Duodenal mucosa (tissue), 2 donors: ENCODE data around the gene RSPO1.

Experiments used
- H3K27ac ChIP-seq: one replicate; pipeline ENCODE4 v1.7.0; 2013; ENCODE audit warnings: low read depth, low read length
- H3K27me3 ChIP-seq, 2 donors: one replicate each; pipeline ENCODE4 v1.7.0; 2013; ENCODE audit warnings: low read length in 2 of 2, control low read depth in 1 of 2; ENCODE audit not compliant: insufficient read depth in 2 of 2, control insufficient read depth in 1 of 2
- H3K36me3 ChIP-seq, 2 donors: one replicate each; pipeline ENCODE4 v1.7.0; 2013; ENCODE audit warnings: low read length in 2 of 2, control low read depth in 1 of 2; ENCODE audit not compliant: insufficient read depth in 2 of 2, control insufficient read depth in 1 of 2
- H3K4me1 ChIP-seq, 2 donors: one replicate each; pipeline ENCODE4 v1.7.0; 2013; ENCODE audit warnings: low read length in 2 of 2, control low read depth in 1 of 2; ENCODE audit not compliant: insufficient read depth in 2 of 2, control insufficient read depth in 1 of 2
- H3K4me3 ChIP-seq, 2 donors: one replicate each; pipeline ENCODE4 v1.7.0; 2013; ENCODE audit warnings: low read length in 2 of 2, low read depth in 1 of 2
- H3K9ac ChIP-seq, 2 donors: one replicate each; pipeline ENCODE4 v1.7.0; 2013; ENCODE audit warnings: low read length in 2 of 2, low read depth in 1 of 2
- H3K9me3 ChIP-seq, 2 donors: one replicate each; pipeline ENCODE4 v1.7.0; 2013; ENCODE audit warnings: low read length in 2 of 2, control low read depth in 1 of 2; ENCODE audit not compliant: control insufficient read depth in 1 of 2

Gene RSPO1

DNA sequence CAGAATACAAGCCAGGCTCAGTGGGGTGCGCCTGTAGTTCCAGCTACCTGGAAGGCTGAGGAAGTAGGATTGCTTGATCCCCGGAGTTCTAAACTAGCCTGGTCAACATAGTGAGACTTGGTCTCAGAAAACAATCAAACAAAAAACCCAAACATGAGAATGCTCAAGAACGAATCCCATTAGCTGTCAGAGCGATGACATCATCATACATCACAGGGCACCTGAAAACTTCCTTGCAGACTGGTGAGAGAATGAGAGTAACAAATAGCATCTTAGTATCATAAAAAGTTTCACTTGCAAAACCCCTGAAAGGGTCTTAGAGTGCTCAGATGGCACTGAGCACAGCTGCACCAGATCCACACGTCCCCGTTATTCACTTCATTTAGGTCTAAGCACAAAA is 36.6 kb upstream of the RSPO1 start:
- Histone ChIP-seq H3K27me3 (peaks cover 0 to 4% of the 10 kb centered on the region in 2 donors), H3K4me3 (no peak overlapping the region), H3K27ac (no peak overlapping the region), H3K4me1 (peaks cover 3 to 7% of the 10 kb centered on the region in 2 donors), H3K9me3 (no peaks in the 10 kb centered on the region), H3K36me3 (no peaks in the 10 kb centered on the region), H3K9ac (no peak overlapping the region)

DNA sequence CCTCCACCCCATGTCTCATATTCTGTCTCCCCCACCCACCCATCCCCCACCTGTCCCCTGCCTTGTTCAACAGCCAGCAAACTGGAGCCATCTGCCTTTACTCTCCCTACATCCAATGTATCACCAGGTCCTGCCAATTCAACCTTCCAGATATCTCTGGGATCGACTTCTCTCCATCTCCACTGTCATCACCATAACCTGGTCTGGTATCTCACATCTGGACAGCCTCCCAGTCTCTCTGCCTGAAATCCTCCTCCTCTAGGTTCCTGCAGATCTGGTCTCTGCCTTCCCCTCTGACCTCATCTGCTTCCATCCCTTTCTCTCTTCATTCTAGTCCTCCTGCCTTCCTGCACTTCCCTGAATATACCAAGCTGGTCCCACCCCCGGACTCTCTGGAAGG is 35.4 kb upstream of the RSPO1 start:
- H3K4me1 ChIP-seq, result no peaks in the 10 kb centered on the region
- H3K9me3 ChIP-seq, result no peaks in the 10 kb centered on the region
- H3K27me3 ChIP-seq, result peaks cover 0 to 4% of the 10 kb centered on the region in 2 donors
- no peak overlapping the region for H3K4me3 ChIP-seq
- H3K9ac ChIP-seq, result no peak overlapping the region
- H3K27ac ChIP-seq, result no peak overlapping the region
- no peaks in the 10 kb centered on the region for H3K36me3 ChIP-seq

DNA sequence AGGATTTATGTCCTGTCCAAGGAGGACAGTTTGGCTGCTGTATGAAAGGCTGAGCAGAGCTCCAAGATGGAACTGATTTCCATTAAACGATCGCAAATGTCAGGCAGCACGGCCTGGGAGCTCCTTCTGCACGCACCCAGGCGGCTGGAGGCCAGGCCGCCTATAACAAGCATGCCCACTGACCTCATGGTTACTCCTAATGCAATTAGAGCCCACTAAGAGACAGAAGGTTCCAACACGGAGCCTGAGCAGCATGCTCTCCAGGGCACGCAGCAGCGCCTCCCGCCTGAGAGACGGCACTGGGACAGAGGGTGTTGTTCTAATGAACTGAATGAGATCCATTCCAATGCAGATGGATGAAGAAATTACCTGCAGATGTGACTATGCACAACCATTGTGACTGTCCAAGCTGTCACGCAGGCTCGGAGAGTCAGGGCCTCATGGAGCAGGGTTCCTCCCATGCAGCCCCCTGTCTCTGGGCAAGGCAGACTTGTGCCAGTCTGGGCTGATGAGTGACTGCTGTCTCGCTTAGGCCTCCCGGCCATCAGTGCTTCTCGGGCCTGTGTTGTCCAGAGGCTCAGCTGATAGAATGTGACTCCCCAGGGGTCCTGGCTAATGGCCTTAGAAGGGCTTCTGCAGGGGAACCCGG is 32.5 kb upstream of the RSPO1 start:
- Histone ChIP-seq H3K4me1 (no peaks in the 10 kb centered on the region), H3K9me3 (no peaks in the 10 kb centered on the region), H3K27me3 (peaks cover 0 to 4% of the 10 kb centered on the region in 2 donors), H3K4me3 (no peak overlapping the region), H3K36me3 (no peaks in the 10 kb centered on the region), H3K9ac (no peak overlapping the region), H3K27ac (no peak overlapping the region)

DNA sequence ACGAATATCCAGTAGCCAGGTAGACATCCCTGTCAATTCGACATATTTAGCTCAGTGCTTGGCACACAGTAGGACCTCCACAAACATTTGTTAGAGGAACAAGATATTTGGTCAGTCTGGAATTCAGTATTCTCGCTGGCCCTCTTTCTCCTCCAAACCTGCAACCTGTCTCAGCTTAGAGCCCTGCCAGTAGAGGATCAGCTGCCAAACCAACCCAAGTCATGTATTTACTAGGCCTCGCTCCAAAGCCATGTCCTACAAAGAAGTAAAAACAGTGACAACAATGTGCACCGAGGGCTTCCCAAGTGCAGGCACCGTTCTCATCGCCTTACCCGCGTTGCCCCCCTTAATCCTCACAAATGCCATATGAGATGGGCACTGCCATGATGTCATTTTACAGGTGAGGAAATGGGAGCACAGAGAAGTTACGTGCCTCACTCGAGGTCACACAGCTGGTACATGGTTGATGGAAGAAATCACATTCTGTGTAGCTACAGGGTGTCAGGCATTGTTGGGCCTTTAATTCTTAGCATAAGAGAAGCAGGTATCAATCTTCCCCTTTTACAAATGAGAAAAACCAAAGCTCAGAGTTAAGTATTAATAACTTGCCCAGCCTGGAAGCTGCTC is 31.7 kb upstream of the RSPO1 start:
- H3K27ac ChIP-seq, result no peak overlapping the region
- no peak overlapping the region for H3K9ac ChIP-seq
- H3K27me3 ChIP-seq, result peaks cover 0 to 4% of the 10 kb centered on the region in 2 donors
- no peaks in the 10 kb centered on the region for H3K9me3 ChIP-seq
- no peaks in the 10 kb centered on the region for H3K36me3 ChIP-seq
- H3K4me3 ChIP-seq, result no peak overlapping the region
- no peaks in the 10 kb centered on the region for H3K4me1 ChIP-seq

DNA sequence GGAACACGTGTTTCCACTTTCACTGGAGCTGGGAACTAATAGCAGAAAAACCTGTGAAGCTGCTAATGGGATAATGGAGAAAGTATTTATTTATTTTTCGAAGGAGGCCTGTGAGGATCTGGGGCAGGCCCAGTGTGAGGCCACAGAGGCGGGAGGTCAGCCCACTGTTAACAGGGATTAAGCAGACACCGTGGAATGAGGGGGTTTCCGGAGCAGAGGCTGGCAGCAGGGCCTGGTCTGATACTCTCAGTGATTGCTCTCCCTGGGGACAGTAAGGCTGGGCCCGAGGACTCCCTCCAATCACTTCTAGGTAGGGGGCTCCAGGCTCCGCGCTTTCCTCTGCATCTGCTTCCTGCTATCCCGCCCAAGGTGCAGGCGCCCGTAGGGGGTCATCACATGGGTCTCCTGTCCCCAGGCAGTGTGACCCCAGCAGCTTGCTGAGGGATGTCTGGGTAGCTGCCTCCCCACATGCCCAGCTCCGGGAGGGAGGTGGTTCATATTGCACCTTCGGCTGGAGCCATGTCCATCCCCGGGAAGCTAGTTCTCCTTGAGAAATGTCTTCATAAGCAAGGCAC is 28.8 kb upstream of the RSPO1 start:
- Histone ChIP-seq H3K9me3 (no peaks in the 10 kb centered on the region), H3K36me3 (no peaks in the 10 kb centered on the region), H3K9ac (no peak overlapping the region), H3K27ac (no peak overlapping the region), H3K27me3 (peaks cover 0 to 6% of the 10 kb centered on the region in 2 donors), H3K4me1 (no peaks in the 10 kb centered on the region), H3K4me3 (no peak overlapping the region)

DNA sequence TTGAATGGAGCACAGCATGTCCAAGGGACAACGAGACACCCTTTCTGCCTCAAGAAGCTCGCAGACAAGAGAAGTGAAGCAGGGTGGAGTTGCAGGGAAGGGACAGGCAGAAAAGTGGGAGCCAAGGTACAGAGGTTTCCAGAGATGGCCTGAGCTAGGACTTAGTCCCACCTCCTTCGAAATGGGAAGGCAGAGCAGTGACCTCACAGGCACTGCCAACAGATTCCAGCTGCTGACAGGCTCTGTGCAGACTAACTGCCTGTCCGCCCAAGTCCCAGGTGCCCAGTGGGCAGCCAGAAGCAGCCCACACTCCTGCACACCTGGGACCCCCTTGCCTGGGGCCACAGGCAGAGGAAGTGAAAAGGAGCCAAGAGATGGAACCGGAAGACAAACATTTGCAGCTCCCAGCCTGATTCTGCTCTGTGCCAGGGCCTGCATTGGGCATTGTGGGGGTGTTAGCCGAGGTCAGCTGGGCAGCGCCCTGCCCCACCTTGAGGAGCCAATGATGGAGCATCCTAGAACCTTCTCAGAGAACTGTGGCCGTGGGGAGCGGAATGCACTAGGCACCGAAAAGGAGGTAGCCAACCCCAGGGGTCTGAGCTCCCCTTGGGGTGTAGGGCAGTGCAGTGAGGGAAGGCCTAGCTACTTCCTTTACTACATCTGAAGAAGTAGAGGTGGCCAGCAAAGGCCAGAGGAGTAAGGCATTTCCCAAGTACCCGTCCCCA is 27.5 kb upstream of the RSPO1 start:
- no peak overlapping the region for H3K9ac ChIP-seq
- no peaks in the 10 kb centered on the region for H3K4me1 ChIP-seq
- H3K36me3 ChIP-seq, result no peaks in the 10 kb centered on the region
- H3K9me3 ChIP-seq, result no peaks in the 10 kb centered on the region
- H3K27ac ChIP-seq, result no peak overlapping the region
- H3K4me3 ChIP-seq, result no peak overlapping the region
- peaks cover 0 to 5% of the 10 kb centered on the region in 2 donors for H3K27me3 ChIP-seq

DNA sequence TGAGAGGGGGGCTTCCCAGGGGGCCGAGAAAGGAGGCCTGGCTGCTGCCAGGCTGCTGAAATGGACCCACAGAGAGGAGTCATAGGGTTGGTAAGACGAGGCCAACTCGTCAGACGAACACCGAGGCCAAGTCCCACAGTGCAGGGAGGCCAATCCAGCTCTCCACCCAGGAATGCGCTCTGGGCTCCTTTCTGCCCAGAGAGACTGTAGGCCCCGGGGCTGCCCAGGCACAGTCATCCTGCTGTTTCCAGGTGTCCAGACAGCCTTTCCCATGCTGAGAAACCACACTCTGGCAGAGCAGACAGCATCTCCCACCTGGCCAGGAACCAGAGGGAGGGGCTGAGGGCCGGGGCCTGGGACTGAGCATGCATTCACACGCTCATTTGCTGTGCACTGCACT is 26.7 kb upstream of the RSPO1 start:
- Histone ChIP-seq H3K4me3 (no peak overlapping the region), H3K4me1 (no peaks in the 10 kb centered on the region), H3K27ac (no peak overlapping the region), H3K36me3 (no peaks in the 10 kb centered on the region), H3K9me3 (no peaks in the 10 kb centered on the region), H3K27me3 (peaks cover 0 to 5% of the 10 kb centered on the region in 2 donors), H3K9ac (no peak overlapping the region)

DNA sequence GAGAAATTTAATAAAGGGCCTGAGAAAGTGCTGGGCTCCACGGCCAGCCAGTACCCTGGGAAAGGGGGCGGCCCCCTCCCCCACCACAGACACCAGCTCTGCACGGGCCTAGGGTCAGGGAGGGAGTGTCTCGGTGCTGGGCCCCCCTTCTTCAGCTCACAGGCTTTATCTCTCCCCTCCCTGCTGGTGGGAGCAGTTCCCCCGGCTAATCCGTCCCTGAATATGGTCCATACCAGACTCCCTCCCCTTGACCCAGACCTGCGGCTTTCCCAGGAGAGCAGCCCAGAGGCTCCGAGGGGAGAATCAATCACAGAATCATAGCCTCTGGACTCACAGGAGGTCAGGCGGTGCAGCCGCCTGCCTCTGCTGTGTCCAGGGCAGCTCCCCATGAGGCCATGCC is 26.0 kb upstream of the RSPO1 start:
- Histone ChIP-seq H3K27ac (no peak overlapping the region), H3K9me3 (no peaks in the 10 kb centered on the region), H3K4me1 (no peaks in the 10 kb centered on the region), H3K4me3 (no peak overlapping the region), H3K9ac (no peak overlapping the region), H3K36me3 (no peaks in the 10 kb centered on the region), H3K27me3 (peaks cover 0 to 5% of the 10 kb centered on the region in 2 donors)

DNA sequence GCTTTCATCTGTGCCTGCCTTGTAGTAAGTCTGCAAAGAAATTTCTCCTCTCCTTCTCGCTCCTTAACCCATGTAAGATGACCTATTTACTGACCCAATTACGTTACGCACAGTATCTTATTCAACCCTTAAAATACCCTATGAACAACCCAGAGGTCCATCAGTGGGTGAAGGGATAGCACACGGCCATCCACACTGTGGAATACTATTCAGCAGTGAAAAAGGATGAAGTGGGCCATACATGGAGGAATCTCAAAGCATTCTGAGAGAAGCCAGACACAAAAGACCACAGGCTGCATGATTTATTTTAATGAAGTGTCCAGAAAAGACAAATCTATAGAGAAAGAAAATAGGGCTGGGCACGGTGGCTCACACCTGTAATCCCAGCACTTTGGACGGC is 23.8 kb upstream of the RSPO1 start:
- no peak overlapping the region for H3K4me3 ChIP-seq
- peaks cover 0 to 5% of the 10 kb centered on the region in 2 donors for H3K27me3 ChIP-seq

More for the DNA sequence above, 23.8 kb upstream of the RSPO1 start:
- no peaks in the 10 kb centered on the region for H3K4me1 ChIP-seq
- H3K27ac ChIP-seq, result no peak overlapping the region
- H3K9ac ChIP-seq, result no peak overlapping the region
- no peaks in the 10 kb centered on the region for H3K9me3 ChIP-seq
- H3K36me3 ChIP-seq, result no peaks in the 10 kb centered on the region
